GM12891 (cell line): ENCODE results near the gene CNTNAP5. TPM values are rescaled to one million over a fixed set of nuclear protein-coding genes. Genes with fewer than 3 reads are reported as not detected.
A peak's percentile ranks its signal among the peaks of the same experiment; 100 is the strongest.

Experiments used
- DNase-seq: peaks from one replicate; pipeline ENCODE4 v3.0.0; 2011; ENCODE audit warnings: low spot score; ENCODE audit not compliant: insufficient read length
- FAIRE-seq: peaks from 2 replicates; lab custom pipeline; 2011; peaks lifted over from hg19 to GRCh38; lab: Jason Lieb, UNC
- PAX5 ChIP-seq: IDR thresholded peaks from 2 replicates; pipeline ENCODE4 v1.6.1; 2011; ENCODE audit warnings: low read length, moderate library complexity, mild to moderate bottlenecking; ENCODE audit not compliant: insufficient read depth, severe bottlenecking
- POLR2A ChIP-seq: IDR thresholded peaks from 2 replicates; pipeline ENCODE4 v1.6.1; 2011; ENCODE audit warnings: low read depth, low read length, control low read depth
- POLR2AphosphoS5 ChIP-seq: IDR thresholded peaks from 2 replicates; pipeline ENCODE4 v1.6.1; 2011; ENCODE audit warnings: low read depth, low read length, control low read depth
- POU2F2 ChIP-seq: IDR thresholded peaks from 2 replicates; pipeline ENCODE4 v1.6.1; 2011; ENCODE audit warnings: low read depth, mild to moderate bottlenecking, control low read depth, low read length, moderate library complexity
- SPI1 ChIP-seq: IDR thresholded peaks from 2 replicates; pipeline ENCODE4 v1.6.1; 2011; ENCODE audit warnings: low read depth, low read length, control low read depth
- TAF1 ChIP-seq: IDR thresholded peaks from 2 replicates; pipeline ENCODE4 v1.6.1; 2011; ENCODE audit warnings: low read depth, low read length, control low read depth
- polyA plus RNA-seq: library from polyadenylated mRNA; unstranded; fragments of >200 nt; gene quantifications from one replicate; pipeline ENCODE4 v1.2.1, GENCODE V29; 2012; ENCODE audit warnings: low read depth, missing spikeins, inconsistent platforms; ENCODE audit not compliant: missing spikeins

Gene CNTNAP5
- not detected for polyA plus RNA-seq

DNA sequence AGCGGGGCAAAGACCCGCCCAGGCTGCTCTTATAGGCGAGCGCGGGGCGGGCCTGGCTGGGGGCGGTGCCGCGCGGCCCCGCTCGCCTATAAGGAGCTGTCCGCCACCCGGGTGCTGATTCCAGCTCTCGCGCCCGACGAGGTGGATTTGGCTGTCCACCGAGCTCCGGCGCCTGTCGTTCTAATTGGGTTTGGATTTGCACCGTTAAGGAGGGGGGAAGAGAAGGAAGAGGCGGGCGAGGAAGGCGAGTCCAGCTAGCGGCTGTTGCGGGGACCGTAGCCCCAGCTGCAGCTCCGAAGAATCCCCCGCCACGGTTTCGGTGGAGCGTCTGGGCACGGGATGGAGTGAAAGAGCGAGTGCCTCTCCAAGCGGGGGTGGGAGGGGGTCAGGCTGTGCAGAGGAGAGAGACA lies at the start of gene CNTNAP5:
Gene CNTNAP5, plus strand, starts transcription at position 117 of the 410 bp plus-strand sequence. CDS start 364 bp downstream, outside the sequence.
- DNase-seq (peak; percentile 32), FAIRE-seq (no peak)
- no peak for TF ChIP-seq POLR2A
- no peak for TF ChIP-seq POLR2AphosphoS5
- TF ChIP-seq POU2F2, result no peak

DNA sequence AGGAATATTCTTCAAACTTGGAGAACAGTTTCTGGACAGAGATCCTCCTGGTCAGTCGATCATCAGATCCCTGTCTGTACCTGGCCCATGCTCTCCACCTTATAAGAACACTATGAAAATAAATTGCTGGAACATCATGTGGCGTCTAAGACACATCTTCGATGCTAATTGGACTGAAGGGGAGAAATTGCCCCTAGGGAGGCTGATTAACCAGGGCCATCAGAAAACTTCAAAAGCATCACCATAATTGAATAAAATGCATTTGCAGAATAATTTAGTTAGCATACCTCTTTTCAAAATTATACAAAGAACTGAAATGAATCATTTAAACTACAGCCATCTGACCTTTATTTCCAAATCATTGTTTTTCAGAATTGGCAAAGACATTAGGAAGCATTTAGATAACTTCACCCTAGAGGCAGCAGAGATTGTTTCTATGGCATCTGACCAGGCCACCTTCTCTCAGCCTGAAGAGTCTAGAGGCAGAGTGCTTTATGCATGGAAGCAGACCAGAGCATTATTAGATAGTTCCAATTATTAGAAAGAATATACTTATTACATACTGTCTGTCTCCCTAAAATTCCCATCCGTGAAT lies 48.9 kb upstream of the CNTNAP5 start:
- DNase-seq (no peak), FAIRE-seq (no peak)
- TF ChIP-seq POLR2A (no peak), SPI1 (no peak), PAX5 (no peak), TAF1 (no peak), POU2F2 (no peak), POLR2AphosphoS5 (no peak)

DNA sequence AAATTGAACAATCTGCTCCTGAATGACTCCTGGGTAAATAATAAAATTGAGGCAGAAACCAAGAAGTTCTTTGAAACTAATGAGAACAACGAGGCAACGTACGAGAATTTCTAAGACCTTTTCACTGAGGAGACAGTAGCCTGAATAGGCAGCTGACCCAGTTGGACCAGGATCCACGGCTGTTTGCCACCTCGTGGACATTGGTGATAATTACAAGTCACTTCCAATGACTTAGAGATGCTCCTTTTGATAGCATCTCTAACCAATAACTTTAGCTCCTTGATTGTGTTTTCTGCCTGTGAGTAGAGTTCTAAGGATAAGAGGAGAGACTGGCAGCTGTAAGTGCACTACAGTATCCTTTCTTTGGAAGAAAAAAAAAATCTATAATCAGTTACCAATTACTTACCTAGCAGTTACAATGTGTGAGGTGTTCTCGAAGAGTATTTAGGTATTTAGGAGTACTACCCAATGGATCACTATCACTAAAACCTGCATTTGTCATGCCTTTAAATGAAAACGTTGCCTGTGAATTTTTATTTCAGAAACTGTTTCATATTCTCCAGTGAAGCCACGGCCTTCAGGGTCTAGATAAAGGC lies 31.3 kb upstream of the CNTNAP5 start:
- no peak for FAIRE-seq
- peak; percentile 2 for DNase-seq
- no peak for TF ChIP-seq POLR2A
- TF ChIP-seq POU2F2, result no peak
- TF ChIP-seq SPI1, result no peak
- TF ChIP-seq TAF1, result no peak
- no peak for TF ChIP-seq PAX5
- TF ChIP-seq POLR2AphosphoS5, result no peak

DNA sequence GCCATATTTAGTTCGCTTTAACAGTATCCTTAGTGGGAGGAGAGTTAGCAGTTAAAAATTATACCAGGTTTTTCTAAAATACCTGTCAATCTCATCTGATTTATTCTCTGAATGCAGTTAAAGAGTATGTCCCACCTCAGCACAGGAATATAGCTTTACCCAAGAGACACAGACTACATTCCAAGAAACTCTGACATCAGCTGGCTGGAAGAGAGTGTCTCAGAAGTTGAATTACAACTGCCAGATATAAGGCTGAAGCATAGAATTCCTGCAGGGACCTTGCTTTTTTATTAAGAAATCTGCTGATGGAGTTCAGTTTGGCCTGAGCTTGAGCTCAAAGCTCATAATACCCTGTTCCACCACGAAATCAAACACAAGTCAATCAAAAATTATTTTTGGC lies 25.4 kb upstream of the CNTNAP5 start:
- TF ChIP-seq POLR2A (no peak), SPI1 (no peak), POLR2AphosphoS5 (no peak), TAF1 (no peak), PAX5 (no peak)
- no peak for FAIRE-seq

GRCh38 chr2:124001696-124002430 lies 23.2 kb upstream of the CNTNAP5 start:
- TF ChIP-seq PAX5, result no peak
- TF ChIP-seq POLR2A, result no peak
- TF ChIP-seq POLR2AphosphoS5, result no peak
- no peak for TF ChIP-seq SPI1
- no peak for TF ChIP-seq TAF1
- no peak for TF ChIP-seq POU2F2
- DNase-seq, result no peak
- FAIRE-seq, result no peak

More for the DNA sequence above, 25.4 kb upstream of the CNTNAP5 start:
- DNase-seq, result no peak

GRCh38 chr2:124018890-124019289 lies 6.2 kb upstream of the CNTNAP5 start:
- FAIRE-seq, result no peak
- DNase-seq, result no peak
- TF ChIP-seq POLR2A (no peak), SPI1 (no peak), POLR2AphosphoS5 (no peak), PAX5 (no peak), TAF1 (no peak), POU2F2 (no peak)

- no peak for TF ChIP-seq POLR2AphosphoS5
- TF ChIP-seq TAF1, result no peak
- no peak for TF ChIP-seq POU2F2
- no peak for TF ChIP-seq POLR2A
- TF ChIP-seq SPI1, result no peak
- no peak for TF ChIP-seq PAX5
- no peak for FAIRE-seq
- no peak for DNase-seq
Measured at GRCh38 chr2:124024561-124025170, 421 bp upstream of the CNTNAP5 start.

DNA sequence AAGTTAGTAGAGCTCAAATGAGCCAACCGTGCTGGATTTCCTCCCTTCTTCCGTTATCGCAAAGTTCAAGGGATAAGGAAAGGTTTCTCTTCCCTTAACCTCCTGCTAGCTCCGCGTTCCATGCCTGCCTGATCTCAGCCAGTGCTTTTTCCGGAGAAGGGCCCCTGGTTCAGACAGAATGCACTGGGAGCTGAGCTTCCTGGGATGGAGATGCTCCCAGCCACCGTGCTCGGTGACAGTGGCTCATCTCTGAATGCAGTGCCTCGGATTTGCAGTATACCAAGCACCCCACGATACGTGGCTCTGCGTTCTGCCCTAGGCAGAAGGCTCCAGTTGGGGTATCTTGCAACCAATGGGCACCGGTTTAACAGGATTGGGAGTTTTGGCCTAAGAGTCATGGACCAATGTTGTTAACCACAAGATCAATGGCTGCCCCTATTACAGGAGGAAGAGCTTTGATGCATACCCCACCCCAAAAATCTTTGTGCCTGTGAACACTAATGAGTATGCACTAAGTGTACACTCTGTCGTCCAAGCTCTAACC lies 876 bp downstream of the CNTNAP5 start:
- TF ChIP-seq POLR2AphosphoS5, result no peak
- no peak for TF ChIP-seq POU2F2
- TF ChIP-seq SPI1, result no peak
- no peak for TF ChIP-seq PAX5
- no peak for TF ChIP-seq TAF1
- TF ChIP-seq POLR2A, result no peak
- no peak for DNase-seq
- no peak for FAIRE-seq

- TF ChIP-seq TAF1, result no peak
- TF ChIP-seq POU2F2, result no peak
- TF ChIP-seq POLR2A, result no peak
- no peak for TF ChIP-seq PAX5
- no peak for TF ChIP-seq POLR2AphosphoS5
- TF ChIP-seq SPI1, result no peak
- DNase-seq, result no peak
- no peak for FAIRE-seq
Measured at GRCh38 chr2:124026503-124026902, 1.4 kb downstream of the CNTNAP5 start.
